ENCODE data around the gene TTYH3. TPM values are rescaled to one million over a fixed set of nuclear protein-coding genes. Genes with fewer than 3 reads are reported as not detected.

TTYH3 gene
- polyA plus RNA-seq, 1 experiment, result 55.7 TPM

DNA sequence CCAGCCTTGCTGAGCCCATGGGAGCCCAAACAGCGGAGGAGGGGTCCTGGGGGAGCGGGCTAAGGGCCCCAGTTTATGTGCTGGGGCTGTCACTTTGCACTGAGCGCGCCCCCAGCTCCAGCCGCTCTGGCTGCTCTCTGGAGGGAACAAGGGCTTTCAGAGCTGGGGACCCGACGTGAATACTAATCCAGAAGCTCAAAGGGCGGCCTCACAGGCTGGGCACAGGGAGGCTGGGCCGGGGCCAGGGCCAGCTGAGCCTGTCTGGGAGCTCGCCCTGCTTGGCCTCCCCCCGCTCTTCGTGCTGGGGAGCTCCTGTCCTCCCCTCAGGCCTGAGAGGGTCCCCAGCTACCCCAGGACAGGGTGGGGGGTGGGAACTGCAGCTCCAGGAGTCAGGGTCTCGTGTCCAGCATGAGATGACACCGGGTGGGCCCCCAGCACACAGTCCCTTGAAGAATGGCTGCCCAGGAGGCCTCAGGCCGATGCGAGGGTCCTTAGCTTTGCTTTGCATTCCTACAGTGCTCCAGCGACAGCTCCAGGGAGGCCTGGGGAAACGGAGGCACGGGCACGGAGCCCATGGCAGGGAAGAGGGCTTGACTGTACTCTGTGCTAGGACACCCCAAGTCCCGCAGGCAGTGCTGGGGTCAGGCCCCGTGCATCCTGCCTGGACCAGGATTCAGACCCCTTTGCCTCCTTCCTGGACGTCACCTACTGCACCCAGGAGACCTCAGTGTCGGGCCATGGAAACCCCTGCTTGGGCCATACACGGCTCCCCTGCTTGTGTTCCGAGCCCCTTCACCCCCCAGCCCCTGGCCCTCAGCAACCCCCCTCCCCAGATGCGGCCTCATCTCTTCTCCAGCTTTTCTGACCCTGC is 50.4 kb downstream of the TTYH3 start:
- TF ChIP-seq, protein P1, sequence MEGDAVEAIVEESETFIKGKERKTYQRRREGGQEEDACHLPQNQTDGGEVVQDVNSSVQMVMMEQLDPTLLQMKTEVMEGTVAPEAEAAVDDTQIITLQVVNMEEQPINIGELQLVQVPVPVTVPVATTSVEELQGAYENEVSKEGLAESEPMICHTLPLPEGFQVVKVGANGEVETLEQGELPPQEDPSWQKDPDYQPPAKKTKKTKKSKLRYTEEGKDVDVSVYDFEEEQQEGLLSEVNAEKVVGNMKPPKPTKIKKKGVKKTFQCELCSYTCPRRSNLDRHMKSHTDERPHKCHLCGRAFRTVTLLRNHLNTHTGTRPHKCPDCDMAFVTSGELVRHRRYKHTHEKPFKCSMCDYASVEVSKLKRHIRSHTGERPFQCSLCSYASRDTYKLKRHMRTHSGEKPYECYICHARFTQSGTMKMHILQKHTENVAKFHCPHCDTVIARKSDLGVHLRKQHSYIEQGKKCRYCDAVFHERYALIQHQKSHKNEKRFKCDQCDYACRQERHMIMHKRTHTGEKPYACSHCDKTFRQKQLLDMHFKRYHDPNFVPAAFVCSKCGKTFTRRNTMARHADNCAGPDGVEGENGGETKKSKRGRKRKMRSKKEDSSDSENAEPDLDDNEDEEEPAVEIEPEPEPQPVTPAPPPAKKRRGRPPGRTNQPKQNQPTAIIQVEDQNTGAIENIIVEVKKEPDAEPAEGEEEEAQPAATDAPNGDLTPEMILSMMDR (IDR thresholded peaks at IDR 0.05; ENCODE audit: insufficient read depth, low read depth, low read length), result no peak
- no peak for DNase-seq (ENCODE audit: low read depth)
- CTCF ChIA-PET, result interaction anchor here (0.7 to 4.2 kb wide), 10 partner anchors 9 to 479 kb away, joined by 3 to 47 read pairs (median 6); partner anchors contain the start of gene IQCE
- Histone ChIP-seq H3K36me3 (ENCODE audit: control insufficient read depth, insufficient read depth, low read length) (no peaks in the 10 kb centered on the region), H3K27me3 (ENCODE audit: control insufficient read depth, insufficient read depth, low read length) (no peaks in the 10 kb centered on the region), H3K4me3 (ENCODE audit: low read depth, low read length) (no peak overlapping the region)
- POLR2A ChIA-PET, result no interaction called here

DNA sequence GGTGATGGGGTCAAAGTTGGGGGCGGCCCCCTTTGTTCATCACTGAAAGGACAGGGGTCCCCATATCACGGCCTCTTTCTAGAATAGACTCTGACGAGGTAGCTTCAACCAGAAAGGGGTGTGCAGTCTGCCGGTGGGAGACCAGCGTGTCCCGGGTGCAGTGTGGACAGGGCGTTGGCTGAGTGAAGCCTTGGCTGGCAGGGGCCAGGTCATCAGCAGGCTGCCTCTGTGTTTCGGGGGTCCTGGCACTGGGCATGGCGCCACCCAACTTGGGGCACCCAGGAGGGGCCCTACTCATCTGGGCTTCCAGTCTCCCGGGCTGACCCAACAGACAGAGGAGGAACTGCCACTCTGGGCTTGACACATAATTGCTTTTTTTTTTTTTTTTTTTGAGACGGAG is 52.7 kb downstream of the TTYH3 start:
- TF ChIP-seq, protein P1 (IDR thresholded peaks at IDR 0.05; ENCODE audit: insufficient read depth, low read depth, low read length), result no peak
- ChIA-PET CTCF (interaction anchor here (0.8 to 1.5 kb wide), 2 partner anchors 116 to 233 kb away, joined by 3 to 4 read pairs; no protein-coding TSS in a partner anchor), POLR2A (no interaction called here)
- Histone ChIP-seq H3K36me3 (ENCODE audit: control insufficient read depth, insufficient read depth, low read length) (no peaks in the 10 kb centered on the region), H3K27me3 (ENCODE audit: control insufficient read depth, insufficient read depth, low read length) (no peaks in the 10 kb centered on the region), H3K4me3 (ENCODE audit: low read depth, low read length) (no peak overlapping the region)
- no peak for DNase-seq (ENCODE audit: low read depth)

DNA sequence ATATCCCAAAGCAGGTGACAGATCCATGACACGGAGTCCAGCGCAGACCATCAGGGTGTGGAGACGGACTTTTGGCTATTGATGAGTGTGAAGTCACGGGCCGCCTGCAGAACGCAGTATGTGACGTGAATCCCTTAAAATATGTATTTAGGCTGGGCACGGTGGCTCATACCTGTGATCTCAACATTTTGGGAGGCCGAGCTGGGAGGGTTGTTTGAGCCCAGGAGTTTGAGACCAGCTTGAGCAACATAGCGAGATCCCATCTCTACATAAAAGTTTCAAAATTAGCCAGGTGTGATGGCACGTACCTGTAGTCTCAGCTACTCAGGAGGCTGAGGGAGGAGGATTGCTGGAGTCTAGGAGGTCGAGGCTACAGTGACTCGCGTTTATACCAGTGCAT is 54.3 kb downstream of the TTYH3 start:
- TF ChIP-seq, protein P1 (IDR thresholded peaks at IDR 0.05; ENCODE audit: insufficient read depth, low read depth, low read length), result no peak
- Histone ChIP-seq H3K36me3 (ENCODE audit: control insufficient read depth, insufficient read depth, low read length) (no peaks in the 10 kb centered on the region), H3K27me3 (ENCODE audit: control insufficient read depth, insufficient read depth, low read length) (no peaks in the 10 kb centered on the region), H3K4me3 (ENCODE audit: low read depth, low read length) (no peak overlapping the region)
- no peak for DNase-seq (ENCODE audit: low read depth)
- POLR2A ChIA-PET, result no interaction called here
- CTCF ChIA-PET, result interaction anchor here (0.6 to 2.0 kb wide), 2 partner anchors 15 to 251 kb away, joined by 3 to 4 read pairs; no protein-coding TSS in a partner anchor

DNA sequence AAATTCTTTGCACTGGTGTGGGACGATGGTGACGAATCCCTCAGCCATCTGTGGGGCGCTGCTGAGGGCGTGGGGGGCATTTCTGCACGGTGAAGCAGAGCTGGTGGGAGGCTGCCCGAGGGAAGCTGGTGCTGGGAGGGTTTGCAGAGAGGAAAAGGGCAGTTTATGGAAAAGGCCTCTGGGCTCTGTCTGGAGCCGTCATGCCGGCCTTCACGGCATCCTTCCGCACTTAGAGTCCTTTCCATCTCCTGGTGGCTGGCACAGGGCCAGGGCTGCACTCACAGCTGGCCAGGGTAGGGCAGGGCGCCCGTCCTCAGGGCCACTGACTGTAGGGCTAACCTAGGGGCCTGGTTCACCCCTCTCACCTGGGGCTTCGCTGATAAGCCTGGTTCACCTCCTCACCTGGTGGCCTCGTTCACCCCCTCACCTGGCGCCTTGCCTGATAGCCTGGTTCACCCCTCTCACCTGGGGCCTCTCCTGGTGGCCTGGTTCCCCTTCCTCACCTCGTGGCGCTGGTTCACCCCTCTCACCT is 55.6 kb downstream of the TTYH3 start:
- peak overlapping the region; percentile 38 for H3K4me3 ChIP-seq (ENCODE audit: low read depth, low read length)
- no peaks in the 10 kb centered on the region for H3K27me3 ChIP-seq (ENCODE audit: control insufficient read depth, insufficient read depth, low read length)
- peak; percentile 51 for DNase-seq (ENCODE audit: low read depth)
- CTCF ChIA-PET, result interaction anchor here (0.7 to 1.2 kb wide), 3 partner anchors 19 to 120 kb away, joined by 3 to 5 read pairs (median 3); no protein-coding TSS in a partner anchor
- TF ChIP-seq, protein P1 (IDR thresholded peaks at IDR 0.05; ENCODE audit: insufficient read depth, low read depth, low read length), result no peak
- no peaks in the 10 kb centered on the region for H3K36me3 ChIP-seq (ENCODE audit: control insufficient read depth, insufficient read depth, low read length)
- POLR2A ChIA-PET, result interaction anchor here (0.6 to 0.7 kb wide), 3 partner anchors 16 to 153 kb away, joined by 5 to 26 read pairs (median 5); no protein-coding TSS in a partner anchor

DNA sequence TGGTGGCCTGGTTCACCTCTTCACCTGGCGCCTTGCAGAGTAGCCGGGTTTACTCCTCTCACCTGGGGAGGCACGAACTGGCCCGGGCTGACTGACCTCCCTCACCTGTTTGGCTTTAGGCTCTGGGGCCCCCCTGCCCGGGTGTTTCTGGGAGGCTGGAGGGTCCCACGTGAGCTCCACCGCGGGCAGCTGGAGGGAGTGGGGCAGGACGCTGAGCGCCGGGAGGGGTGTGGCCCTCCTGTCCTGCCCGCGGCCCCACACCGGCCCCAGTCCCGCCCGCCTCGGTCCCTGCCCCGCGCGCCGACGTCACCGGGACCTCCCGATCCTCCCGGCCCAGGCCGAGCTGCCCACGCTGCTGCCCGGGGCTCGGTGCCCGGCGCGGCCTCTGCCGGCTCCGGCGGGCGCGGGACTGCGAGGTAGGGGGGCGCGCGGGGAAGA is 56.1 kb downstream of the TTYH3 start, which contains the start of gene AMZ1:
Gene AMZ1 (plus strand): TSS at position 322 of the 438 bp plus-strand sequence. CDS start 12,250 bp downstream, outside the sequence.
- Histone ChIP-seq H3K4me3 (ENCODE audit: low read depth, low read length) (peak within 1 kb of the TSS; percentile 38), H3K36me3 (ENCODE audit: control insufficient read depth, insufficient read depth, low read length) (no peaks in the 10 kb centered on the region), H3K27me3 (ENCODE audit: control insufficient read depth, insufficient read depth, low read length) (no peaks in the 10 kb centered on the region)
- POLR2A ChIA-PET, result interaction anchor here (0.6 to 0.7 kb wide), 3 partner anchors 17 to 152 kb away, joined by 5 to 26 read pairs (median 5); no protein-coding TSS in a partner anchor
- CTCF ChIA-PET, result interaction anchor here (1.2 kb wide), 1 partner anchor 22 kb away, joined by 3 read pairs; no protein-coding TSS in a partner anchor
- TF ChIP-seq, protein P1 (IDR thresholded peaks at IDR 0.05; ENCODE audit: insufficient read depth, low read depth, low read length), result no peak
- DNase-seq (ENCODE audit: low read depth), result no peak
